A549 (cell line): ENCODE data around the gene PPP1R11.

Experiments
- CBX8 ChIP-seq: fragments of 200-600 bp; sonication (generic); IDR thresholded peaks from 2 replicates; pipeline ENCODE4 v1.6.1; 2016
- CHD4 ChIP-seq: fragments of 200-600 bp; sonication (generic); IDR thresholded peaks from 2 replicates; pipeline ENCODE4 v1.6.1; 2016; ENCODE audit warnings: antibody characterized with exemption, mild to moderate bottlenecking, borderline replicate concordance
- EP300 ChIP-seq, 2 experiments: fragments of >200 bp; sonication (Bioruptor Twin); formaldehyde crosslinking; IDR thresholded peaks; 2 replicates in 1 of 2; 3 replicates in 1 of 2; pipeline ENCODE4 v1.6.1; 2016 to 2017
- MAZ ChIP-seq: fragments of 150-350 bp; IDR thresholded peaks from 2 replicates; pipeline ENCODE4 v1.6.1; 2014; ENCODE audit warnings: antibody characterized with exemption, low read depth, low read length, borderline replicate concordance
- NR3C1 ChIP-seq: fragments of >200 bp; sonication (Bioruptor Twin); formaldehyde crosslinking; IDR thresholded peaks from 3 replicates; pipeline ENCODE4 v1.6.1; 2017
- POLR2A ChIP-seq: IDR thresholded peaks from 2 replicates; pipeline ENCODE4 v1.6.1; 2012; ENCODE audit warnings: mild to moderate bottlenecking, low read length
- TP53 ChIP-seq: fragments of 250-450 bp; sonication (Bioruptor Pico); IDR thresholded peaks from 2 replicates; pipeline ENCODE4 v1.5.0; 2021; ENCODE audit warnings: mild to moderate bottlenecking, moderate library complexity
- TF ChIP-seq, protein P1 (sequence below): fragments of >200 bp; sonication (Bioruptor Twin); formaldehyde crosslinking; IDR thresholded peaks from 3 replicates; pipeline ENCODE4 v1.5.1; 2016
- TF ChIP-seq, protein P2 (sequence below): fragments of 450-650 bp; IDR thresholded peaks from 2 replicates; pipeline ENCODE4 v1.6.1; 2014; ENCODE audit warnings: antibody characterized with exemption
- TF ChIP-seq, protein P3 (sequence below): fragments of 200-600 bp; sonication (generic); IDR thresholded peaks from 2 replicates; pipeline ENCODE4 v1.6.1; 2016; ENCODE audit warnings: antibody characterized with exemption, mild to moderate bottlenecking, moderate library complexity

DNA sequence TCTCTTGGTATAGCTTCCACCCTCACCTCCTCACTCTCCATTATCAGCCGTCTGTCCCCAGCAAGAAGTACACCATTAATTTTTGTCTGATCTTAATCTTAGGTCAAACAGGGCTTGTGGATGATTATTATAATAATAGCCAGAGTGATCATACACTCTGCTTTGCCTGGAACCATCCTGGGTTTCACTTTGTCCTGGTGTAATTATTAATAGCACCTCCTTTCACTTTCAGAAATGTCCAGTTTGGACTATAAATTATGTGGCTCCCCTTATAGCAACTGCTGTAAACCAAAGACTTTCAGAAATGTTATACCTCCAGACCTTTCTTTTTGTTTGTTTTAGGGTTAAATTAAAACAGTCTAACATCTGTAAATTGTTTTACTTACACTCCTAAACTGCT, 46.8 kb downstream of the PPP1R11 start:
- TF ChIP-seq, protein P1, sequence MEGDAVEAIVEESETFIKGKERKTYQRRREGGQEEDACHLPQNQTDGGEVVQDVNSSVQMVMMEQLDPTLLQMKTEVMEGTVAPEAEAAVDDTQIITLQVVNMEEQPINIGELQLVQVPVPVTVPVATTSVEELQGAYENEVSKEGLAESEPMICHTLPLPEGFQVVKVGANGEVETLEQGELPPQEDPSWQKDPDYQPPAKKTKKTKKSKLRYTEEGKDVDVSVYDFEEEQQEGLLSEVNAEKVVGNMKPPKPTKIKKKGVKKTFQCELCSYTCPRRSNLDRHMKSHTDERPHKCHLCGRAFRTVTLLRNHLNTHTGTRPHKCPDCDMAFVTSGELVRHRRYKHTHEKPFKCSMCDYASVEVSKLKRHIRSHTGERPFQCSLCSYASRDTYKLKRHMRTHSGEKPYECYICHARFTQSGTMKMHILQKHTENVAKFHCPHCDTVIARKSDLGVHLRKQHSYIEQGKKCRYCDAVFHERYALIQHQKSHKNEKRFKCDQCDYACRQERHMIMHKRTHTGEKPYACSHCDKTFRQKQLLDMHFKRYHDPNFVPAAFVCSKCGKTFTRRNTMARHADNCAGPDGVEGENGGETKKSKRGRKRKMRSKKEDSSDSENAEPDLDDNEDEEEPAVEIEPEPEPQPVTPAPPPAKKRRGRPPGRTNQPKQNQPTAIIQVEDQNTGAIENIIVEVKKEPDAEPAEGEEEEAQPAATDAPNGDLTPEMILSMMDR, result no peak
- TF ChIP-seq, protein P2, sequence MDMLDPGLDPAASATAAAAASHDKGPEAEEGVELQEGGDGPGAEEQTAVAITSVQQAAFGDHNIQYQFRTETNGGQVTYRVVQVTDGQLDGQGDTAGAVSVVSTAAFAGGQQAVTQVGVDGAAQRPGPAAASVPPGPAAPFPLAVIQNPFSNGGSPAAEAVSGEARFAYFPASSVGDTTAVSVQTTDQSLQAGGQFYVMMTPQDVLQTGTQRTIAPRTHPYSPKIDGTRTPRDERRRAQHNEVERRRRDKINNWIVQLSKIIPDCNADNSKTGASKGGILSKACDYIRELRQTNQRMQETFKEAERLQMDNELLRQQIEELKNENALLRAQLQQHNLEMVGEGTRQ, result no peak
- no peak for TF ChIP-seq POLR2A
- TF ChIP-seq, protein P3, sequence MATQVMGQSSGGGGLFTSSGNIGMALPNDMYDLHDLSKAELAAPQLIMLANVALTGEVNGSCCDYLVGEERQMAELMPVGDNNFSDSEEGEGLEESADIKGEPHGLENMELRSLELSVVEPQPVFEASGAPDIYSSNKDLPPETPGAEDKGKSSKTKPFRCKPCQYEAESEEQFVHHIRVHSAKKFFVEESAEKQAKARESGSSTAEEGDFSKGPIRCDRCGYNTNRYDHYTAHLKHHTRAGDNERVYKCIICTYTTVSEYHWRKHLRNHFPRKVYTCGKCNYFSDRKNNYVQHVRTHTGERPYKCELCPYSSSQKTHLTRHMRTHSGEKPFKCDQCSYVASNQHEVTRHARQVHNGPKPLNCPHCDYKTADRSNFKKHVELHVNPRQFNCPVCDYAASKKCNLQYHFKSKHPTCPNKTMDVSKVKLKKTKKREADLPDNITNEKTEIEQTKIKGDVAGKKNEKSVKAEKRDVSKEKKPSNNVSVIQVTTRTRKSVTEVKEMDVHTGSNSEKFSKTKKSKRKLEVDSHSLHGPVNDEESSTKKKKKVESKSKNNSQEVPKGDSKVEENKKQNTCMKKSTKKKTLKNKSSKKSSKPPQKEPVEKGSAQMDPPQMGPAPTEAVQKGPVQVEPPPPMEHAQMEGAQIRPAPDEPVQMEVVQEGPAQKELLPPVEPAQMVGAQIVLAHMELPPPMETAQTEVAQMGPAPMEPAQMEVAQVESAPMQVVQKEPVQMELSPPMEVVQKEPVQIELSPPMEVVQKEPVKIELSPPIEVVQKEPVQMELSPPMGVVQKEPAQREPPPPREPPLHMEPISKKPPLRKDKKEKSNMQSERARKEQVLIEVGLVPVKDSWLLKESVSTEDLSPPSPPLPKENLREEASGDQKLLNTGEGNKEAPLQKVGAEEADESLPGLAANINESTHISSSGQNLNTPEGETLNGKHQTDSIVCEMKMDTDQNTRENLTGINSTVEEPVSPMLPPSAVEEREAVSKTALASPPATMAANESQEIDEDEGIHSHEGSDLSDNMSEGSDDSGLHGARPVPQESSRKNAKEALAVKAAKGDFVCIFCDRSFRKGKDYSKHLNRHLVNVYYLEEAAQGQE, result no peak
- TF ChIP-seq EP300 (IDR thresholded peaks at IDR 0.05), result no peak
- TF ChIP-seq CBX8, result no peak
- no peak for TF ChIP-seq NR3C1
- no peak for TF ChIP-seq CHD4
- no peak for TF ChIP-seq TP53
- TF ChIP-seq MAZ, result no peak
